GM13976 (cell line): ENCODE measurements around the gene NFIA.

Experiments
- DNase-seq: peaks from one replicate; pipeline ENCODE4 v3.0.0; 2012; ENCODE audit warnings: low spot score
- CTCF ChIP-seq: IDR thresholded peaks from 2 replicates; pipeline ENCODE4 v1.5.1; 2012; ENCODE audit warnings: borderline replicate concordance, mild to moderate bottlenecking; ENCODE audit not compliant: insufficient read depth; ENCODE audit errors: extremely low read depth, missing control alignments, control extremely low read depth
- in situ Hi-C: fragments of 300-500 bp; cut with MboI; formaldehyde crosslinking; loops from one replicate; pipeline ENCODE4 v1.12.0; 2022; ENCODE audit warnings: low sequenced_read_pairs, mixed read lengths, inconsistent platforms; ENCODE audit not compliant: unreplicated experiment

NFIA gene

GRCh38 chr1:61253912-61254633, 171.7 kb downstream of the NFIA start:
- TF ChIP-seq CTCF = no peak
- no peak for DNase-seq
- in situ Hi-C loops = no loop called here

- TF ChIP-seq CTCF = no peak
- in situ Hi-C loops = no loop called here
- DNase-seq = no peak
Measured at GRCh38 chr1:61254634-61255357, 172.4 kb downstream of the NFIA start.

- DNase-seq = no peak
- in situ Hi-C loops = no loop called here
- TF ChIP-seq CTCF = no peak
Measured at GRCh38 chr1:61255358-61255703, 173.0 kb downstream of the NFIA start.

- in situ Hi-C loops = no loop called here
- no peak for DNase-seq
- TF ChIP-seq CTCF = no peak
Measured at GRCh38 chr1:61259379-61260148, 177.2 kb downstream of the NFIA start.

GRCh38 chr1:61260171-61260570, 177.8 kb downstream of the NFIA start:
- in situ Hi-C loops = no loop called here
- TF ChIP-seq CTCF = no peak
- no peak for DNase-seq

- in situ Hi-C loops = no loop called here
- TF ChIP-seq CTCF = no peak
- DNase-seq = no peak
Measured at GRCh38 chr1:61261595-61261994, 179.2 kb downstream of the NFIA start.
